Endothelial cell of umbilical vein (primary cell): Measurements from ENCODE around the gene ZFP62. TPM values are rescaled to one million over a fixed set of nuclear protein-coding genes. Genes with fewer than 3 reads are reported as not detected.

Source experiments
- BruUV-seq: library from RNA; stranded (reverse); fragments of 400-500 nt; replicated peaks from 2 replicates; lab custom pipeline; 2021; lab: Mats Ljungman, UMichigan
- CTCF ChIA-PET: fragments of 300-600, 350-600 bp; sonication (Branson Sonifier 250); formaldehyde crosslinking; loops from one replicate; lab custom pipeline; 2021; ENCODE audit warnings: antibody characterized with exemption, inconsistent platforms; lab: Charles Lee
- POLR2A ChIA-PET: fragments of 300-600, 350-600 bp; sonication (Branson Sonifier 250); formaldehyde crosslinking; loops from one replicate; lab custom pipeline; 2021; ENCODE audit warnings: antibody characterized with exemption, inconsistent platforms; lab: Charles Lee
- DNase-seq: peaks from one replicate; pipeline ENCODE4 v3.0.0-alpha.2; 2011; ENCODE audit warnings: low read depth, low spot score
- FAIRE-seq: peaks from 2 replicates; lab custom pipeline; 2011; peaks lifted over from hg19 to GRCh38; lab: Jason Lieb, UNC
- H2AFZ ChIP-seq: 2 replicates; pipeline ENCODE4 v1.6.0; 2012; ENCODE audit warnings: low read depth, low read length, control low read depth, inconsistent platforms
- H3K27ac ChIP-seq: 2 replicates; pipeline ENCODE4 v1.5.1; 2011; ENCODE audit warnings: low read depth, mild to moderate bottlenecking, control low read depth, low read length, moderate library complexity; ENCODE audit not compliant: insufficient read depth
- H3K27me3 ChIP-seq, 2 experiments: 2 replicates each; pipeline versions ENCODE4 v1.6.0 to v1.6.1; 2011; ENCODE audit warnings: low read length in 2 of 2, mixed read lengths in 1 of 2; ENCODE audit not compliant: control insufficient read depth in 2 of 2, insufficient read depth in 2 of 2
- H3K36me3 ChIP-seq, 2 experiments: 2 replicates in 1 of 2; 3 replicates in 1 of 2; pipeline ENCODE4 v1.5.1; 2011; ENCODE audit warnings: low read length in 2 of 2, mild to moderate bottlenecking in 1 of 2, moderate library complexity in 1 of 2; ENCODE audit not compliant: control insufficient read depth in 2 of 2, insufficient read depth in 2 of 2; ENCODE audit errors: extremely low read depth in 1 of 2
- H3K4me1 ChIP-seq: 3 replicates; pipeline ENCODE4 v1.5.1; 2011; ENCODE audit warnings: mild to moderate bottlenecking, low read length; ENCODE audit not compliant: control insufficient read depth, insufficient read depth; ENCODE audit errors: extremely low read depth
- H3K4me2 ChIP-seq: 2 replicates; pipeline ENCODE4 v1.6.1; 2011; ENCODE audit warnings: low read length, control low read depth, mixed read lengths; ENCODE audit not compliant: insufficient read depth
- H3K4me3 ChIP-seq, 3 experiments: fragments of 200-600 bp in 1 of 3; sonication (generic), shearing (Covaris generic) in 1 of 3; replicated peaks in 1 of 3; 2 replicates each; pipeline ENCODE4 v1.5.1; 2011 to 2016; ENCODE audit warnings: control low read depth in 3 of 3, low read length in 3 of 3, mild to moderate bottlenecking in 2 of 3, inconsistent platforms in 1 of 3, low read depth in 1 of 3, moderate library complexity in 1 of 3; ENCODE audit not compliant: insufficient read depth in 1 of 3
- H3K79me2 ChIP-seq: 2 replicates; pipeline ENCODE4 v1.6.0; 2012; ENCODE audit warnings: low read length, inconsistent platforms; ENCODE audit not compliant: control insufficient read depth, insufficient read depth
- H3K9ac ChIP-seq: replicated peaks from 2 replicates; pipeline ENCODE3; 2011; ENCODE audit warnings: low read length, control low read depth; ENCODE audit not compliant: insufficient read depth; ENCODE audit errors: extremely low read depth
- H3K9me1 ChIP-seq: replicated peaks from 3 replicates; pipeline ENCODE4 v1.6.0; 2011; ENCODE audit warnings: mild to moderate bottlenecking, low read length; ENCODE audit not compliant: control insufficient read depth, insufficient read depth; ENCODE audit errors: extremely low read depth
- H3K9me3 ChIP-seq: replicated peaks from 2 replicates; pipeline ENCODE4 v1.5.1; 2012; ENCODE audit warnings: low read length, inconsistent platforms; ENCODE audit not compliant: control insufficient read depth, insufficient read depth
- H4K20me1 ChIP-seq: replicated peaks from 2 replicates; pipeline ENCODE3; 2011; ENCODE audit warnings: mild to moderate bottlenecking, low read length; ENCODE audit not compliant: control insufficient read depth, insufficient read depth; ENCODE audit errors: extremely low read depth
- CTCF ChIP-seq, 2 donors: IDR thresholded peaks; 1 replicate in 1 of 2; 2 replicates in 1 of 2; pipeline ENCODE4 v1.5.1; 2011; ENCODE audit warnings: low read length in 2 of 2, mild to moderate bottlenecking in 2 of 2, moderate library complexity in 2 of 2, control low read depth in 1 of 2, inconsistent platforms in 1 of 2, low read depth in 1 of 2; ENCODE audit not compliant: insufficient read depth in 1 of 2; ENCODE audit errors: extremely low read depth in 1 of 2
- EZH2 ChIP-seq: IDR thresholded peaks from 2 replicates; pipeline ENCODE4 v1.6.1; 2012; ENCODE audit warnings: borderline replicate concordance, low read depth, mild to moderate bottlenecking, moderate library complexity, low read length, inconsistent platforms; ENCODE audit not compliant: severe bottlenecking
- FOS ChIP-seq: IDR thresholded peaks from 2 replicates; pipeline ENCODE4 v1.6.1; 2011; ENCODE audit warnings: mild to moderate bottlenecking, low read length, moderate library complexity, borderline replicate concordance; ENCODE audit not compliant: insufficient read depth
- GATA2 ChIP-seq: IDR thresholded peaks from 2 replicates; pipeline ENCODE4 v1.7.0; 2011; ENCODE audit warnings: low read depth, mild to moderate bottlenecking, moderate library complexity, mixed read lengths, low read length; ENCODE audit not compliant: insufficient read length, insufficient read depth
- JUN ChIP-seq: IDR thresholded peaks from 2 replicates; pipeline ENCODE4 v1.6.1; 2011; ENCODE audit warnings: borderline replicate concordance, low read depth; ENCODE audit not compliant: insufficient read length, insufficient read depth
- MAX ChIP-seq: IDR thresholded peaks from 2 replicates; pipeline ENCODE4 v1.6.1; 2011; ENCODE audit not compliant: insufficient read depth, insufficient read length
- MYC ChIP-seq: IDR thresholded peaks from one replicate; pipeline ENCODE4 v1.6.1; 2011; ENCODE audit warnings: mild to moderate bottlenecking, low read depth, low read length
- POLR2A ChIP-seq: IDR thresholded peaks from 2 replicates; pipeline ENCODE4 v1.6.1; 2012; ENCODE audit warnings: low read depth, mild to moderate bottlenecking, control low read depth, low read length
- POLR2AphosphoS5 ChIP-seq: IDR thresholded peaks from 2 replicates; pipeline ENCODE4 v1.6.1; 2012; ENCODE audit warnings: low read depth, mild to moderate bottlenecking, control low read depth, low read length, moderate library complexity; ENCODE audit not compliant: insufficient read depth
- dilution Hi-C: fragments of 300-500 bp; cut with MboI; formaldehyde crosslinking; loops from one replicate; pipeline ENCODE4 v1.15.0; 2019; ENCODE audit warnings: low sequenced_read_pairs; ENCODE audit not compliant: extremely low pct_ligation_motif_present
- intact Hi-C: fragments of 100-400 bp; cut with micrococcal nuclease; formaldehyde crosslinking; loops from one replicate; pipeline ENCODE4 v1.10.0; 2022
- polyA plus RNA-seq, 4 experiments: library from polyadenylated mRNA; depleted of rRNA in 3 of 4; stranded (reverse) in 3 of 4; unstranded in 1 of 4; fragments of >200 nt; gene quantifications; 2 replicates each; pipeline versions ENCODE4 v1.2.1 to v1.2.3, GENCODE V29; 2011 to 2012; ENCODE audit warnings: missing spikeins in 1 of 4
- total RNA-seq: library from RNA; stranded (reverse); gene quantifications from 2 replicates; pipeline ENCODE4 v1.2.3, GENCODE V29; 2021

Gene ZFP62
- total and polyA plus RNA-seq, 2 donors (not counting 3 experiments of a cell fraction or from before 2014, with no cell fraction given), result 3.7 to 19.7 TPM

- FAIRE-seq (no peak), DNase-seq (no peak)
- dilution Hi-C loops (no loop called here), intact Hi-C loops (no loop called here)
- H3K4me3 ChIP-seq, result no peak overlapping the region
- no peaks in the 10 kb centered on the region for H3K36me3 ChIP-seq
- H3K9me1 ChIP-seq, result no peaks in the 10 kb centered on the region
- no peak overlapping the region for H2AFZ ChIP-seq
- H3K27ac ChIP-seq, result no peak overlapping the region
- BruUV-seq, result no TSS peak
- H3K4me1 ChIP-seq, result peaks cover 24% of the 10 kb centered on the region
- no peaks in the 10 kb centered on the region for H4K20me1 ChIP-seq
- no peaks in the 10 kb centered on the region for H3K9me3 ChIP-seq
- TF ChIP-seq JUN, result no peak
- no peak for TF ChIP-seq POLR2A
- TF ChIP-seq MYC, result no peak
- no peak for TF ChIP-seq MAX
- TF ChIP-seq GATA2, result no peak
- CTCF ChIA-PET, result interaction anchor here (1.7 kb wide), 1 partner anchor 50 kb away, joined by 8 read pairs; no protein-coding TSS in a partner anchor
- H3K79me2 ChIP-seq, result no peaks in the 10 kb centered on the region
- POLR2A ChIA-PET, result no interaction called here
- no peaks in the 10 kb centered on the region for H3K27me3 ChIP-seq
- H3K9ac ChIP-seq, result no peak overlapping the region
- H3K4me2 ChIP-seq, result no peak overlapping the region
These were observed 42.3 kb downstream of the ZFP62 start for GRCh38 chr5:180818677-180819341.

GRCh38 chr5:180817893-180818674, 43.0 kb downstream of the ZFP62 start:
- H3K4me3 ChIP-seq, result no peak overlapping the region
- no TSS peak for BruUV-seq
- intact Hi-C loops, result loop anchor here (1.0 kb wide), 1 partner anchor 43 kb away; the partner anchor contains the start of gene ZFP62
- H3K9me3 ChIP-seq, result no peaks in the 10 kb centered on the region
- H3K79me2 ChIP-seq, result no peaks in the 10 kb centered on the region
- no peak overlapping the region for H3K4me2 ChIP-seq
- H3K36me3 ChIP-seq, result no peaks in the 10 kb centered on the region
- no peak overlapping the region for H3K9ac ChIP-seq
- H2AFZ ChIP-seq, result peak overlapping the region; percentile 24
- H3K27ac ChIP-seq, result no peak overlapping the region
- H4K20me1 ChIP-seq, result no peaks in the 10 kb centered on the region
- peaks cover 24% of the 10 kb centered on the region for H3K4me1 ChIP-seq
- H3K27me3 ChIP-seq, result no peaks in the 10 kb centered on the region
- CTCF ChIA-PET, result interaction anchor here (1.7 kb wide), 1 partner anchor 51 kb away, joined by 8 read pairs; no protein-coding TSS in a partner anchor
- TF ChIP-seq EZH2, result no peak
- TF ChIP-seq GATA2, result no peak
- TF ChIP-seq CTCF (IDR thresholded peaks at IDR 0.05; ENCODE audit: extremely low read depth in 1 of 2, insufficient read depth in 1 of 2, low read depth in 1 of 2, low read length in 2 of 2), result no peak
- no peak for TF ChIP-seq JUN
- TF ChIP-seq FOS, result no peak
- TF ChIP-seq MAX, result no peak
- TF ChIP-seq POLR2AphosphoS5, result no peak
- TF ChIP-seq POLR2A, result no peak
- POLR2A ChIA-PET, result interaction anchor here (0.8 kb wide), 1 partner anchor 1016 kb away, joined by 3 read pairs; no protein-coding TSS in a partner anchor
- dilution Hi-C loops, result no loop called here
- H3K9me1 ChIP-seq, result no peaks in the 10 kb centered on the region
- DNase-seq (no peak), FAIRE-seq (no peak)
